ENCODE measurements around the gene MGAT4C.
A peak's percentile ranks its signal among the peaks of the same experiment; 100 is the strongest.

DNA sequence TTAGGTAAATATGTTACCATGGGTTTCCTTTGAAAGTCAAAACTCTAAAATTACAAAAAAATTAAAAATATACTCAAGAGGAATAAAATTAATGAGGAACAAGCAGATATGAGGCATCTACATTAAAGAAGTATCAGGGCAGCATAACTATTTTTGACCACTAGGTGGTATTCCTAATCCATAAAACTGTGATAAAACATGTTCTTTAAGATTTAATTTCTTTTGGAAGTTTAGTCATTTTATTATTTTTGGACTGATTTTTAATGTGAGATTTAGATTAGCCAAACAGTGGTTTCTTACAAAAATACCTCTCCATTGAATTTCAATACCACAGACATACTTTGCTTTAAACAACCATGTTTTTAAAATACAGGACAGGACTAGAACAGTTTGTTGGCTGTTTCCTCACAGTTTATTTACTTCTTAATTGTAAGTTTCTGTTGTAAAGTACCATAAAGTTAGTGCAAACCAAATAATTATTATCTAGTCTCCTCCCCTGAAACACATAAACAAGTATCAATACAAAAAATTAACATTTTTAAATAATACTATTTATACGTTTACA, 332.3 kb downstream of the MGAT4C start:
- TF ChIP-seq, protein P1, sequence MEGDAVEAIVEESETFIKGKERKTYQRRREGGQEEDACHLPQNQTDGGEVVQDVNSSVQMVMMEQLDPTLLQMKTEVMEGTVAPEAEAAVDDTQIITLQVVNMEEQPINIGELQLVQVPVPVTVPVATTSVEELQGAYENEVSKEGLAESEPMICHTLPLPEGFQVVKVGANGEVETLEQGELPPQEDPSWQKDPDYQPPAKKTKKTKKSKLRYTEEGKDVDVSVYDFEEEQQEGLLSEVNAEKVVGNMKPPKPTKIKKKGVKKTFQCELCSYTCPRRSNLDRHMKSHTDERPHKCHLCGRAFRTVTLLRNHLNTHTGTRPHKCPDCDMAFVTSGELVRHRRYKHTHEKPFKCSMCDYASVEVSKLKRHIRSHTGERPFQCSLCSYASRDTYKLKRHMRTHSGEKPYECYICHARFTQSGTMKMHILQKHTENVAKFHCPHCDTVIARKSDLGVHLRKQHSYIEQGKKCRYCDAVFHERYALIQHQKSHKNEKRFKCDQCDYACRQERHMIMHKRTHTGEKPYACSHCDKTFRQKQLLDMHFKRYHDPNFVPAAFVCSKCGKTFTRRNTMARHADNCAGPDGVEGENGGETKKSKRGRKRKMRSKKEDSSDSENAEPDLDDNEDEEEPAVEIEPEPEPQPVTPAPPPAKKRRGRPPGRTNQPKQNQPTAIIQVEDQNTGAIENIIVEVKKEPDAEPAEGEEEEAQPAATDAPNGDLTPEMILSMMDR (IDR thresholded peaks at IDR 0.05): peak; percentile 39 to 73 (median 58)
- no peak for TF ChIP-seq POLR2A (IDR thresholded peaks at IDR 0.05)
